Stimulated activated CD4-positive, alpha-beta T cell treated with anti-CD3 and anti-CD28 coated beads, TNF-alpha, amount 100 ng/mL, for 48 hours (primary cell): Measurements from ENCODE around the gene SORCS1.
"Not testable (repeated sequence)": the region's sequence is repeated elsewhere in the genome, so short reads cannot be mapped to it uniquely, and the experiment has no call there.

Source experiments
- DNase-seq, 3 donors: peaks; one replicate each; pipeline ENCODE4 v3.0.0-alpha.2; 2020; ENCODE audit warnings: low read depth in 3 of 3

SORCS1 gene

GRCh38 chr10:106947643-106948042, 216.9 kb downstream of the SORCS1 start:
- DNase-seq: no peak

- no peak for DNase-seq
Measured at GRCh38 chr10:106942035-106942662, 222.4 kb downstream of the SORCS1 start.

DNA sequence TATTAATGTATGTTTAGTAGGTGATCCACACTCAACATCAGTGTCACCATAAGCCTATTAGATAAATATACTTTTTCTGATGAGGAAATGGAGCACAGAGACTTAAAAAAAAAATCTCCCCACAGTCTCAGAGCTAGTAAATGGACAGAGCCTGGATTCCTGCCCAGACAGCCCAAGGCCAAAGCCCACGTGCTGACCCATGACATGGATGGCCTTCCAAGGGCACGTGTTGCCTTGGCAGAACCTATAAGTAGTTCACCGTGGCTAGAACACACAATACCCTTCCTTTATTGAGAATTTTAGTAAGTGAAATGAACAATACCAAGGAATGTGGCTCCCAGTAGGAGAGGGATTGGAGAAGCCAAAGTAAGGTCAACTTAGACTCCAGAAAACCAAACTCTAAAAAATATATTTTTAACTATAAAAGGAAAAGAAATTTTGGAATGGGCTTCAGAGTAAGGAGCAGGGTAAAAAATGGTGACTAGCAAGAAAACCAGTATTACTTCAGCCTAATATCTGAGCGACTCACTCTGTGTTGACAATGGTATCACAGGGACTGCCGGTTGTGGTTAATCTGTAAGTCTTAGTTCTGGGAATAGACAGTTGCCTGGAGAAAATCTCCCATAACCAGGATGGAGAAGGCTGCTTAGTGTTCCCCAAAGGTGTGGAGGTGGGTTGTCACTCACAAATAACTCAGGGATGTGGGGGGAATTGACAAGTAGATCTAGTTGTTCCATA, 223.0 kb downstream of the SORCS1 start:
- no peak for DNase-seq

GRCh38 chr10:106938513-106938912, 226.0 kb downstream of the SORCS1 start:
- no peak for DNase-seq

- no peak for DNase-seq
Measured at GRCh38 chr10:106935978-106936451, 228.5 kb downstream of the SORCS1 start.

DNA sequence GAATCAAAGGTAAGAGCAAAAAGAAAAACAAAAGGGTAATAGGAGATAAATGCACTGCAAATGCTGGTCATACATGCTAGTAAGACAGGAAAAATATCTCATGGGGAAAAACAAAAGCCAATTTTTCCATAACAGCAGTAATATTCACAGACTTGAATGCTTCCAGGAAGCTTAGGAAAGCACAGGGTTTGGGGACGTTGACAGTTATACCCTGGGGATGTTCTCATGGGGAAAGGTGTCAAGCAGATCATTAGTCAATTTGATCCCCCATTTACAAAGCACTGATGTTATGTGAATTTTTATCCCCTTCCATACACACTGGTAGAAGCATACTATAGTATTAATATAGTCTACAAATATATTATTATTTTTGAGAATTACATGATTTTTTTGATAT, 232.7 kb downstream of the SORCS1 start:
- DNase-seq: no peak

DNA sequence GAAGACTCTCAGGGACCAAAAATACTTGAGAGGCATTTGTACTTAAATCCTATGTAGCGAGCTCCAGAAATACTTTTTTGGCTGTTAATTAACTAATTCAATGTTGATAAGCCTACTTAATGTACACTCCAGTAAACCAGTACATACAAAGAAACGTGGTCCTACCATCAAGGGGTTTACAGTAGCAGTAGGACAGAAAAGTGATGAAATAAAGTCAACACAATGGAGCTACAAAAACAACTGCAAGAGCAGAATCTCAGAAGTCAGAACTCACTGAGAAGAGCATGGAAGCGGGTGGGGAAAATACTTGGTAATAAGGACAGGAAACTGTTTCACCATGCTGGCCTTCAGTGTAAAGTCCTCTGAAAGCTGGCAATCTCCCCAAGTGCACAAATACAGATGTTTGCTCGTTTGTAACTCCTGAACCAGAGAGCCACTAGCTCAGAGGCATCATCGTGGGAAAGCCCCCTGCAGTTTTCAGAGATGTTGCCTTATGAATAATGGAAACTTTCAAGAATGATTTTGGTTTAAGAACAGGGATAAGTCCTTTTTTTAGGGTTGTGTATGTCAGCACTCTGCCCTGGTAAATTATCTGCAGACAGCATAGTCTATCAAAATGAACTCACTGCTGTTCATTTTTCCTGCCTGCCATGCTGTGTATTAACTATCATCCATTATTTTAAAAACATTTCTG, 233.2 kb downstream of the SORCS1 start:
- DNase-seq: no peak

DNA sequence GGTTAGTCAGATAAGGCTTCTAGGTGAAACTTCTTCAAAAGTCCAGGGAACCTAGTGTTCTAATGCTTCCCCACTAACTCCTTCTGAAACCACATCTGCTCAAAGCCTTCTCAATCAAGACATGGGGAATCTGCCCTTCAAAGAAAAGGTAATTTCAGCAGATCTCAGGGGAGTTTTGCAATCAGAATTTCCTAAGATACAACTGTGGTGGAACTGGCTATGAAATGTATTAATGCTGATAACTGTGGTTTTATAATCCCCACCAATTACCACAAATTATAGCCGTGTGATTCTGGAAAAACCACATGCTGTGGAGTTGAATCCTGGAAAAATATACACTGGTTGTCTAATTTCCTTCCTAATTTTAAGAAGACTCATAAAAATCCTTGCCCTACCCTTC, 233.8 kb downstream of the SORCS1 start:
- no peak for DNase-seq

GRCh38 chr10:106929291-106929895, 235.1 kb downstream of the SORCS1 start:
- no peak for DNase-seq

DNA sequence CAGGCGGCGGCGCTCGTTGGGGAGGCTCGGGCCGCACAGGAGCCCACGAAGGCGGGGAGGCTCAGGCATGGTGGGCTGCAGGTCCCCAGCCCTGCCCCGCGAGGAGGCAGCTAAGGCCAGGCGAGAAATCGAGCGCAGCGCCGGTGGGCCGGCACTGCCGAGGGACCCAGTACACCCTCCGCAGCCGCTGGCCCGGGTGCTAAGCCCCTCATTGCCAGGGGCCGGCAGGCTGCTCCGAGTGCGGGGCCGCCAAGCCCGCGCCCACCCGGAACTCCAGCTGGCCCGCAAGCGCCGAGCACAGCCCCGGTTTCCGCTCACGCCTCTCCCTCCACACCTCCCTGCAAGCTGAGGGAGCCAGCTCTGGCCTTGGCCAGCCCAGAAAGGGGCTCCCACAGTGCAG, 236.4 kb downstream of the SORCS1 start:
- DNase-seq: not testable (repeated sequence)

GRCh38 chr10:106925191-106925590, 239.3 kb downstream of the SORCS1 start:
- no peak for DNase-seq

DNA sequence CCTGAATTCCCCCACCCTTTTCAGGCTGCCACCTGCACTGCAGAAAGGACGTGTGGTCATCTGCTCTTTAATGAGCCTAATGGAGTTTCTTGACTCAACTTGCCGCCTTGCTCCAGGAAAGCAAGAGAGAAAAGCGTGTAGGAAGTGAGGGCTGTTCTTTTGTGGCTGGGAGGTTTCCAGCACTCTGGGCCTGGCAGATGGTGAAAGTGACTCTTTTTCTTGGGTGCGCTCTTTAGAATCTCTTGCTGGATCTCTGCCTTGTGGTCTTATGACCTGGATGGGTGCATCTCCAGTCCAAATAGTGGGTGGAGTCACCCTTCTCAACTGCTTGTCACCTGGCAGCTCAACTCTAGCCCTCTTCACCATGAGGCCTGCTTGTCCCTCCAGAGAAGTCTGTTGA, 244.0 kb downstream of the SORCS1 start:
- no peak for DNase-seq

- no peak for DNase-seq
Measured at GRCh38 chr10:106919871-106920282, 244.6 kb downstream of the SORCS1 start.

GRCh38 chr10:106917452-106918055, 247.0 kb downstream of the SORCS1 start:
- DNase-seq: no peak

DNA sequence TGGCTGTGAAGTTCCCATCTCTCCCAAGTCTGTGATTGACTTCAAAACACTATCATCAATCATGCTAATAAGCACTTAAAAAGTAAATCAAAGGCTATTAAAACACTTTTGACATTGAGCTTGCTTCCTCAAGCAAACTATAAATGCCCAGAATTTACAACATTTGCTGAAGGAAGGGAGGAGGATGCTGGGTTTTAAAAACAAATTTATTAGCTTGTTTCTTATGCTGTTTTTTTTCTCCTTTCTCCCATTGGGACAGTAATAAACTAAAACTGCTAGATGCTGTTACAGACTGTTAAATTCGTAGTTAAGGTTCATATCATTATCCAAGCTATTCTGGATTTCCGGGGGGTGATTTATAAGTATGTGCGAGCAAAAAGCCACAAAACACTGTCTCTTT, 250.5 kb downstream of the SORCS1 start:
- no peak for DNase-seq

DNA sequence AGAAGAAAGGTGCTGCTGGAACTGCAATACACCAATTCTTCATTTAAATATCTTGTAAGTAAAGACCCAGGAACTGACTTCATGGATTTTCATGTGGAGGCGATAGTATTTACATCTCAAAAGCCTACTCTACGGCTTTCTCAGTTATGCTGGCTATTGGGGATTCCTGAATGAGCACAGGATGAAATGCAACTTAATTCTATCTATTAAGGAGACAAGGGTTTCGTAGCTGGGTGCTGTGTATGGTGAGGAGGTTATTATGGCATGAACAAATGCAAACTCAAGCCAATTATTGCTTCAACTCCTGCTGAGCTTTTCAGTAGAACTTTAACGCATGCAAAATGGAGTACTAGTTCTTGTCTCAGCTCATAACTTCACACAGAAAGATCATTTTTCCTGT, 251.2 kb downstream of the SORCS1 start:
- no peak for DNase-seq

- DNase-seq: no peak
Measured at GRCh38 chr10:106911096-106911495, 253.4 kb downstream of the SORCS1 start.

DNA sequence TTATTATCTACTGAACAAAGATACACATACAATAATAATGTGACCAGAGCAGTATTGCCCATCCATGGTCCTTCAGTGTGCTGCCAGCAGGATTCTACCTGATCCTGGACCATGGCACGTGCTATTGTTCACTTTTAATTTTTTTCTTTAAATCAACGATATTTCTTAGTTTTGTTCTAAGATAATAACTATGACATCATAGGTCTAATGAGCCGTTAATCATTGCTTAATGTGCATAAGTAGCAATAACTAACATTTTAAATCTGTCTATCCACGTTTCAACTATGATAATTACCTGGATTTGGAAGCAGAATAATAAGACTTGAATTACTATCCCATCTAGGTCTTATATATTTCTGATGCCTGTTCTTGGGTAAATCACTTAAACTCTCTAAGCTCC, 253.8 kb downstream of the SORCS1 start:
- no peak for DNase-seq

DNA sequence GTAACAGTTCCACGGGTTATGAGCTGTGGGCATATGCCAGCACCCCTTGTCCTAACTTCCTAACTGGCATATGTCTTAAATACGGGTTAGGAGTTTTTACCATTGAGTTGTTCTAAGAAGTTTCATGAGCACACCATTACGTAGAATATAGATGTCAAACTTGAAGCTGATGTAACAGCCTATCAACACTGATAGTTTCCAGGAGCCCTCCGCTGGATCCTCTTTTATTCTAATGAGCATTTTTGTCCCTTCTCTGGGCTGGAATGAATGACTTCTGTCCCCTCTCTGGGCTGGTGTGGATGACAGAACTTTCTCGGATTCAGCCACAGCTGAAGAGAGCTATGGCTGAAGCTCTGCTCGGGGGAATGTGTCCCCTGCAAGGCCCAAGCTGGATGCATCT, 256.3 kb downstream of the SORCS1 start:
- no peak for DNase-seq

- no peak for DNase-seq
Measured at GRCh38 chr10:106904209-106904608, 260.3 kb downstream of the SORCS1 start.

- DNase-seq: no peak
Measured at GRCh38 chr10:106903180-106903579, 261.3 kb downstream of the SORCS1 start.

GRCh38 chr10:106900016-106900652, 264.4 kb downstream of the SORCS1 start:
- DNase-seq: no peak
